Measurements from ENCODE around the gene ASIC1.

Gene ASIC1

DNA sequence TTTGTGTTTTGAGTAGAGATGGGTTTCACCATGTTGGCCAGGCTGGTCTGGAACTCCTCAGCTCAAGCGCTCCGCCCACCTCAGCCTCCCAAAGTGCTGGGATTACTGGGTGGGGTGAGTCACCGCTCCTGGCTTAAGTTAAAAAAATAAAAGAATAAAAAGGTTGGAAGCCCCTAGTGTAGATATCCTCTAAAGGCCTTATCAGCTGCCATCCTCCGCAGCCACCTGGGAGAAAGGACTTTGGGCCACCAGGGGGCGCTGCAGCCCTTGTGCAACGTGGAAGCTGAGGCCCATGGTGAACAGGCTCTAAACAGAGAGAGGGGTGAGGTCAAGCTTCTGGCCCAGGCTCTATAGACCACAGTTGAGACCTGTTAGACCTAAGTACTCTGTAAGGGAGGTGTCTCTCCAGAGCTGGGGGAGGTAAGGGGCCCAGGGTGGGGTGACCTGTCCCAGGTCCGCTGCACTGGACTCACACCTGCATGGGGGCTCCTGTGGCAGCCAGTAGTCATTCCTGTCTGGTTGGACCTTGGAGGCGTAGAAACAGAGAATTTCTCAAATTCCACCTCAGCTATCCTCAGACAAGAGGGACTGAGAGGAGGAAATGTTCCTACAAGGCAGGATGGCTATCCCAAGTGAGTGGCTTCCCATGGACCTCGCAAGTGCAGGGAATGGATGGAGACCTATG, 18.1 kb upstream of the ASIC1 start:
- H3K27ac ChIP-seq, result no peak overlapping the region
- no peaks in the 10 kb centered on the region for H3K4me1 ChIP-seq
- no peak overlapping the region for H3K9ac ChIP-seq
- H2AFZ ChIP-seq, result peak overlapping the region; percentile 10
- no peak overlapping the region for H3K4me3 ChIP-seq (ENCODE audit: low read depth, low read length)
- no peaks in the 10 kb centered on the region for H3K36me3 ChIP-seq (ENCODE audit: control insufficient read depth, insufficient read depth, low read length)
- H3K4me2 ChIP-seq (ENCODE audit: low read length), result no peak overlapping the region
- H3K9me3 ChIP-seq (ENCODE audit: control insufficient read depth, low read length), result no peaks in the 10 kb centered on the region
- H3K79me2 ChIP-seq, result no peaks in the 10 kb centered on the region
- TF ChIP-seq, protein P1, sequence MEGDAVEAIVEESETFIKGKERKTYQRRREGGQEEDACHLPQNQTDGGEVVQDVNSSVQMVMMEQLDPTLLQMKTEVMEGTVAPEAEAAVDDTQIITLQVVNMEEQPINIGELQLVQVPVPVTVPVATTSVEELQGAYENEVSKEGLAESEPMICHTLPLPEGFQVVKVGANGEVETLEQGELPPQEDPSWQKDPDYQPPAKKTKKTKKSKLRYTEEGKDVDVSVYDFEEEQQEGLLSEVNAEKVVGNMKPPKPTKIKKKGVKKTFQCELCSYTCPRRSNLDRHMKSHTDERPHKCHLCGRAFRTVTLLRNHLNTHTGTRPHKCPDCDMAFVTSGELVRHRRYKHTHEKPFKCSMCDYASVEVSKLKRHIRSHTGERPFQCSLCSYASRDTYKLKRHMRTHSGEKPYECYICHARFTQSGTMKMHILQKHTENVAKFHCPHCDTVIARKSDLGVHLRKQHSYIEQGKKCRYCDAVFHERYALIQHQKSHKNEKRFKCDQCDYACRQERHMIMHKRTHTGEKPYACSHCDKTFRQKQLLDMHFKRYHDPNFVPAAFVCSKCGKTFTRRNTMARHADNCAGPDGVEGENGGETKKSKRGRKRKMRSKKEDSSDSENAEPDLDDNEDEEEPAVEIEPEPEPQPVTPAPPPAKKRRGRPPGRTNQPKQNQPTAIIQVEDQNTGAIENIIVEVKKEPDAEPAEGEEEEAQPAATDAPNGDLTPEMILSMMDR (IDR thresholded peaks at IDR 0.05), result peak; percentile 94
- no peaks in the 10 kb centered on the region for H3K27me3 ChIP-seq (ENCODE audit: control insufficient read depth, insufficient read depth, low read length)

DNA sequence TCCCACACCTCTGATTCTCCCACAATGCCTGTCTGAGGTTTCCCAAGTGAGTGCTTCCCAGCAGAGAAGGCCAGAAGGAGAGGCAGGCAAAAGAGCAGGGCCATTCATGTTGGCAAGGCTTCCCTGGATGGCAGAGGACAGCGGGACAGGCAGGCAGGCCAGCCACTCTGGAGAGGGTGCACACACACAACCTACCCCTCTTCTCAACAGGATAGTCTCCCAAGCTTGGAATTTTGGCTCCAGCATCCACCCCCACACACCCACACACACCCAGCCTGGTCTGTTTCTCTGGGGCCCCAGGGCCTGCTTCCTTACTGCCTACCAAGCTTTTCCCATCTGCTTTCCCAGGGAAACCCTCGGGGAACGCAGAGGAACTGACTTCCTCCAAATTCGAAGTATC, 16.7 kb upstream of the ASIC1 start:
- Histone ChIP-seq H3K27ac (no peak overlapping the region), H3K27me3 (ENCODE audit: control insufficient read depth, insufficient read depth, low read length) (no peaks in the 10 kb centered on the region), H3K79me2 (no peaks in the 10 kb centered on the region), H3K9me3 (ENCODE audit: control insufficient read depth, low read length) (no peaks in the 10 kb centered on the region), H3K4me3 (ENCODE audit: low read depth, low read length) (no peak overlapping the region), H3K36me3 (ENCODE audit: control insufficient read depth, insufficient read depth, low read length) (no peaks in the 10 kb centered on the region), H3K9ac (no peak overlapping the region), H3K4me1 (no peaks in the 10 kb centered on the region), H3K4me2 (ENCODE audit: low read length) (no peak overlapping the region), H2AFZ (no peak overlapping the region)
- TF ChIP-seq, protein P1 (IDR thresholded peaks at IDR 0.05), result no peak

DNA sequence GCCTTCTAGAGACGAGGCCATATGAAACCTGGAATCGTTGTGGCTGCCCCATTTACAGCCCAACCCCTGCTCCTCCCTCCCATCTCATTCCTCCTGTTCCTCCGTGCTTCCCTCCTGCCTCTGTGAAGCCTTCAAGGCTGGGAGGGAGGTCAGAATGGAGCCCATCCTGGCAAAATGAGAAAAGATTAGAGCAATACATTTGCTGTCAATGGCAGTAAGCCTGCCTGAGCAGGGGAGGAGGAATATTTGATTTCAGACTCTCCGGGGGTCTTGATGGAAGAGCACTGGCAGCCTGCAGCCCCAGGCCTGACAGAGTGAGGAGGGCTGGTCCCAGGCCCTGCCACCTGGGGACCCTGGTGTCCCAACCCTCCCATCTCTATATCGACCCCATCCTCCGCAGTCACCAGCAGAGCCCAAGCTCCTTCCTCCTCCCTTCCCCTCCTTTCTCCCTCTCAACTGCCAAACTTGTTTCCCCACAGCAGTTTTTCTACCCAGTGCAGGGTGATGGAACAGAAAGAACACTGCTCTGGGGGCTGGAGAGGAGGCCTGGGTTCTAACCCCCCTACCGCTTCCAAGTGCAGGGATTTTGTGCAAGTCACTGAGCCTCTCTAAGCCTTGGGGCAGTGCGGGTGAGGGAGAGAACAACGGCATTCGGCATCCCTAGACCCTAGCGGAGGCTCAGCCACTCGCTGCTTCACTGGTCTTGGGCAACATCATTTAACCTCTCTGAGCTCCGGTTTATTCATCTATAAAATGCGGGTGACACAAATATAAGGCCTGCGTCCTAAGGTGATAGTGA, 16.1 kb upstream of the ASIC1 start:
- Histone ChIP-seq H2AFZ (no peak overlapping the region), H3K4me2 (ENCODE audit: low read length) (no peak overlapping the region), H3K9ac (no peak overlapping the region), H3K79me2 (no peaks in the 10 kb centered on the region), H3K36me3 (ENCODE audit: control insufficient read depth, insufficient read depth, low read length) (no peaks in the 10 kb centered on the region), H3K27ac (no peak overlapping the region), H3K9me3 (ENCODE audit: control insufficient read depth, low read length) (no peaks in the 10 kb centered on the region), H3K27me3 (ENCODE audit: control insufficient read depth, insufficient read depth, low read length) (no peaks in the 10 kb centered on the region), H3K4me3 (ENCODE audit: low read depth, low read length) (no peak overlapping the region), H3K4me1 (no peaks in the 10 kb centered on the region)
- TF ChIP-seq, protein P1 (IDR thresholded peaks at IDR 0.05), result no peak

DNA sequence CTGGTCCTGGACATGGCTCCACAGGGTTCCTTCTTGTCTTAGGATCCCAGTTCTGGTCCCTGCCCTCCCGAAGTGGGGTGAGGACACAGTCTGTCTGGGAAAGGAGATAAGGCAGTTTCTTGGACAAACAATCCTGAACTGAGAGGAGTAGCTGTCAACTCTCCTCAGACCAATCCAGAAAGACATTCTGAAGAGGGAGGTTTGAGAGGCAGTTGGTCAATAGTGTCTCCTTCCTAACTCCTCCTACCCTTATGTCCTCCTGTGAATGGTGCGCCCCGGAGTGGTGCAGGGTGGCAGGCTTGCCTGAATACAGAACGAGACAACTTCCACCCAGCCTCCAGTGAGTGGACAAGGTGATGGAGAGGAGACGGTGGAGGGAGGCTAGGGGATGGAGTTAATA, 15.4 kb upstream of the ASIC1 start:
- no peaks in the 10 kb centered on the region for H3K27me3 ChIP-seq (ENCODE audit: control insufficient read depth, insufficient read depth, low read length)
- H3K4me3 ChIP-seq (ENCODE audit: low read depth, low read length), result no peak overlapping the region
- no peak overlapping the region for H3K9ac ChIP-seq
- H3K4me2 ChIP-seq (ENCODE audit: low read length), result no peak overlapping the region
- no peaks in the 10 kb centered on the region for H3K79me2 ChIP-seq
- no peaks in the 10 kb centered on the region for H3K9me3 ChIP-seq (ENCODE audit: control insufficient read depth, low read length)
- TF ChIP-seq, protein P1 (IDR thresholded peaks at IDR 0.05), result no peak
- H3K27ac ChIP-seq, result no peak overlapping the region
- no peak overlapping the region for H2AFZ ChIP-seq
- no peaks in the 10 kb centered on the region for H3K36me3 ChIP-seq (ENCODE audit: control insufficient read depth, insufficient read depth, low read length)
- H3K4me1 ChIP-seq, result no peaks in the 10 kb centered on the region
